HG03575 (cell line): Measurements from ENCODE around the gene MIS18A.
"Not testable (repeated sequence)": the region's sequence is repeated elsewhere in the genome, so short reads cannot be mapped to it uniquely, and the experiment has no call there.

ENCODE experiments used
- ATAC-seq: cut with Tn5 transposase; IDR thresholded peaks from one replicate; pipeline ENCODE4 v1.9.1; 2021; ENCODE audit not compliant: unreplicated experiment, insufficient number of reproducible peaks, low FRiP score; ENCODE audit errors: extremely low read depth

Gene MIS18A

GRCh38 chr21:32307706-32308105 is 28.9 kb upstream of the MIS18A start:
- no peak for ATAC-seq

DNA sequence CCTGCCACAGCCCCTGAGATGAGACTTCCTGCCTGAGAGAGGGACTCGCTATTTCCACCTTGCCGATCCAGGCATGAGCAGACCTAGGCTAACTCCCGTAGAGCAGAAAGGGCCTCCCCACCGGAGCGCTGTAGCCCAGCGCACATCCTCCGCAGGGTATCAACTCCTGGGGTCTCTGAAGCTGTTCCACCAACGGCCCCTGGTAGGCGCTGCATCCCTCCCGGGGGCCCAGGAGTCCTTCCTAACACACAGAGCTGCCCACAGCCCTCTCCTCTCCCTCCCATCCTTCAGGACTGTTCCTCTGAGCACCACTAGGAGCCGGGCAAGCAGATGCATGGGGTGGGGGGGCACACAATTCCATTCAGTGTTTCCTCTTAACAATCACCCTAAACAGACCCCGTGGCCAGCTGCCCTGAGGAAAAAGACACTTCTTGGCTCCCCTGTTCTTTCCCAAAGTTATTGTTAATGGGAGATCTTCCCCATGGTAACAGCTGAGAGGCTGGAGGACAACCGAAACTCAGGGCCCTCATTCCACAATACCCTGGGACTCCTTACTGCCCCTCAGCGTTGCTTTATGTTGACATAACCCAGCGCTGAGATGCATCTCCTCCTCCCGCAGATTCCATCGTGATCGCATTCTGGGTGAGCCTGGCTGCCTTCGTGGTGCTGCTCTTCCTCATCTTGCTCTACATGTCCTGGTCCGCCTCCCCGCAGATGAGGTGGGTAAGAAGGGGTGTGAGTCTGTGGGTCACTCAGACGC is 27.4 kb upstream of the MIS18A start:
- ATAC-seq: no peak

- no peak for ATAC-seq
Measured at GRCh38 chr21:32304998-32305397, 26.1 kb upstream of the MIS18A start.

- ATAC-seq: no peak
Measured at GRCh38 chr21:32303385-32303784, 24.5 kb upstream of the MIS18A start.

DNA sequence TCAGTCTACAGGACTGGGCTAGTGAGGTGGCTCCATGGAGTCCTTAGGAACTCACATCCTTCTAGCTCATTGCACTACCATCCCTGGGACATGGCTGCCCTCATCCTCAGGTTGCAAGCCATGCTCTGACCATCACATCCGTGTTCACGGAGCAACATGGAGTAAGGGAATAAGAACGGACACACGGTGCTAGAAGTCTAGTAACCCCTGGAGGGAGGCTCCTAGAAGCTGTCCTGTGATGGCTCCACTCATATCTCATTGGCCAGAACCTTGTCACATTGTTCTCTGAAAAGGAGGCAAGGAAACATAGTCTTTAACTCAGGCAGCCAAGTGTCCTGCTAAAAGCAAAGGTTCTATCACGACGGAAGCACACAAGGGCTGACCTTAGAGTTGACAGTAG is 23.7 kb upstream of the MIS18A start:
- ATAC-seq: no peak

- no peak for ATAC-seq
Measured at GRCh38 chr21:32301596-32301995, 22.7 kb upstream of the MIS18A start.

DNA sequence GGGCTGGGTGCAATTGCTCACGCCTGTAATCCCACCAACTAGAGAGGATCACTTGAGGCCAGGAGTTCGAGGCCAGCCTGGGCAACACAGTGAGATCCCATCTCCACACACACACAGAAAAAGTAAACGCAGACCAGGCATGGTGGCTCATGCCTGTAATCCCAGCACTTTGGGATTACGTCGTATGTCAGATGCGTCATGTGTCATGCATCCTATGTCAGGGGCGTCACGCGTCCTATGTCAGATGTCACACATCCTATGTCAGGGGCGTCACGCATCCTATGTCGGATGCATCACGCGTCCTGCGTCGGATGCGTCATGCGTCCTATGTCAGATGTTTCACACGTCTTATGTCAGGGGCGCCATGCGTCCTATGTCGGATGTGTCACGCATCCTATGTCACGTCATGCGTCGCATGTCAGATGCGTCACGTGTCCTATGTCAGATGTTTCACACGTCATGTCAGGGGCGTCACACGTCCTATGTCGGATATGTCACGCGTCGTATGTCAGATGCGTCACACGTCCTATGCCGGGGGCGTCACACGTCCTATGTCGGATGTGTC is 21.4 kb upstream of the MIS18A start:
- no peak for ATAC-seq

GRCh38 chr21:32299695-32300094 is 20.8 kb upstream of the MIS18A start:
- ATAC-seq: no peak

- ATAC-seq: no peak
Measured at GRCh38 chr21:32298658-32299081, 19.8 kb upstream of the MIS18A start, which contains the start of gene MRAP. Gene MRAP, plus strand, starts transcription at chr21:32298855. Its CDS starts 117 bp downstream, at chr21:32298972.

GRCh38 chr21:32298148-32298559 is 19.3 kb upstream of the MIS18A start:
- no peak for ATAC-seq

- ATAC-seq: no peak
Measured at GRCh38 chr21:32297449-32297848, 18.6 kb upstream of the MIS18A start.

DNA sequence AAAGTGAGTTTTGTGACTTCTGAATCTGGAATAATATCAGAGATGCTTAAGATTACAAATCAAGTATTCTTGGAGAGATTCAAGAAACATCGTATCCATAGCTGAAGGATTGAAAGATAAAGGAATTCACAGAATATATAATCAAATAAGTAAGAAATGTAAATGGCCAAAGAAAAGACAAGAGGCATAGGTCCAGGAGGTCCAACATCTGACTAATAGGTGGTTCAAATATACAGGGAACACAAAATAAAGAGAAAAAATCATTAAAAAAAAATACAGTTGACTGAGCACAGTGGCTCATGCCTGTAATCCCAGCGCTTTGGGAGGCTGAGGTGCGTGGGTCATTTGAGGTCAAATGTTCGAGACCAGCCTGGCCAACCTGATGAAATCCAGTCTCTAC is 6.6 kb upstream of the MIS18A start:
- no peak for ATAC-seq

DNA sequence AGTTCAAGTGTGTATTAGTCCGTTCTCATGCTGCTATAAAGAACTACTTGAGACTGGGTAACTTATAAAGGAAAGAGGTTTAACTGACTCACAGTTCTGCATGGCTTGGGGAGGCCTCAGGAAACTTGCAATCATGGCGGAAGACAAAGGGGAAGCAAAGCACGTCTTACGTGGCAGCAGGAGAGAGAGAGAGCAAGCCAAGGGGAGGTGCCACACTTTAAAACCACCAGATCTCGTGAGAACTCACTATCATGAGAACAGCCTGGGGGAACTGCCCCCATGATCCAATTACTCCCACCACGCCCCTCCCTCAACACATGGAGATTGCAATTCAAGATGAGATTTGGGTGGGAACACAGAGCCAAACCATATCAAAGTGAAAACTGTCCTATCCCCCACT is 4.1 kb upstream of the MIS18A start:
- no peak for ATAC-seq

DNA sequence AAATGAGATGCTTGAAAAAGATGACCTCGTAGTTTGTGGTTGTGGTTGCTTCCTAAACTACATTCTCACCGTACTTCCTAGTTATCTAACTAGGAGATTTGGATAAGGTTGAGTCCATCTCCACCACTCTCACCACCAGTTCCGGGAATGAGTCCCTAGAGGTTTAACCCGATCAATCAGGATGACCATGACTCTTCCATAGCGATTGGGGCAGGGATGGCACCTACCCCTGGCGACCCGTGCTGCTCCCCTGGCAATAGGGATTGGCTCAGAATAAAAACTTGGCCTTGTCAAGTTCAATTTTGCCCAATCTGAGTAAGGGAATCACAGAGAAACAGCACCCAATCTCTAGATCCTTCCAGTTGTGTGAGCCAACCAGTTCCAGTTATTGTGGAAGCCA is 2.7 kb upstream of the MIS18A start:
- ATAC-seq: no peak

GRCh38 chr21:32279377-32279680 is 480 bp upstream of the MIS18A start:
- ATAC-seq: no peak

DNA sequence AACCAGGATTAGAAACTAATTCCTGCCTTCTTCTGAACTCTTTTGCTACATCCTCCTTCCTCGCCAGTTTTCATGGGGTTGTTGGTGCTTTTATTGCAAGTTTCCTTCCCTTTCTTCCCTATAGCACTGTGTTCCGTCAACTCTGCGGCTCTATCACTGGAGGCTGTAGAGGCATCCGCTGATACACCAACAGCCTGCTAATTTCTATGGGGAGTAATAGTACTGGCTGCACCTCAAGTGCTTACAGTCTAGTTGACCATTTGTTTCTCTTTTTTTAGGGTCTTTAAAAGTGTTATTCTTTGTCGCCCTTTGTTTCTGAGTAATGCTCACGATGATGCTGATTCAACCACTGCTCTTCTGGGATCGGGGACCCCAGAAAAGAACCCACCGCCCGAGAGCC is 746 bp downstream of the MIS18A start:
- ATAC-seq: no peak

- ATAC-seq: no peak
Measured at GRCh38 chr21:32276671-32277070, 2.2 kb downstream of the MIS18A start.

DNA sequence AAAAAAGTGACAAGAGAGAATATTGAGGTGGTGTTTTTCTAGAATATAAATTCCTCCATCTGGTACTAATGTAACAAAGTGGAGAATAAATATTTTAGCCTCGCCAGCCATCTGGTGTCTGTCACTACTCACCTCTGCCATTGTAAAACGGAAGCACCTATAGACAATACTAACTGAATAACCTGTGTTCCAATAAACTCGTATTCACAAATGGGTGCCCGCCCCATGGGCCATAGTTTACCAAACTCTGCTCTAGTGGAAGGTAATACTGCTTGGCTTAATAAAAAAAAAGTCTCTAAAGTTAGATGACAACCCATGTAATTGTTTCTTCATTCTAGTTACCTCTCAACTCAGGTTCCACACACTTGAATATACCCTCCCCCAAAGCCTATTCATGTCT is 8.1 kb downstream of the MIS18A start:
- ATAC-seq: no peak

GRCh38 chr21:32265321-32265720 is 13.5 kb downstream of the MIS18A start:
- not testable (repeated sequence) for ATAC-seq

- no peak for ATAC-seq
Measured at GRCh38 chr21:32261929-32262328, 16.9 kb downstream of the MIS18A start.

DNA sequence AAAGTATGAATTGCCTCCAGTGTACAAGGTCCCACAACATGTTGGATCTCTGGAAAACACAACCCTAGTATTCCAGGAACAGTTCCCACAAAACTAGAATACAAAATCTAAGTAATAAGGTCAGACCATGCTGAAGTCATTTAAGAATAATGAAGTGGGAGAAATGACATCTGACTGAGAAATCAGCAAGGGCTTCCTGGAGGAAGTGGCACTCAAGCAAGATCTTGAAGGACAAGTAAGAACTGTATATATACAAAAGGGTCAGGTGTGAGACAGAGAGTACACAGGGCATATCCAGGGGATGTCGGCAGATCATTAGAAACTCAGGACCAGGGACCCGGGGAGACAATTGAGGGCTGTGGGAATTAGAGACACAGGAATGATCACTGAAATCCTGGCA is 18.7 kb downstream of the MIS18A start:
- ATAC-seq: no peak
